K562 (cell line): ENCODE measurements around the gene ZNF587. TPM values are rescaled to one million over a fixed set of nuclear protein-coding genes. Genes with fewer than 3 reads are reported as not detected.
"Not testable (repeated sequence)": the region's sequence is repeated elsewhere in the genome, so short reads cannot be mapped to it uniquely, and the experiment has no call there.

Experiments
- CEBPG ChIP-seq, 3 experiments: fragments of 200-800 bp in 1 of 3; sonication (Bioruptor generic) in 1 of 3; sonication (generic) in 1 of 3; formaldehyde crosslinking in 1 of 3; IDR thresholded peaks in 2 of 3; conservative IDR thresholded peaks in 1 of 3; 2 replicates each; pipeline versions ENCODE4 v1.6.1 to v1.8.0; 2016 to 2022; ENCODE audit warnings: missing compliant biosample characterization in 2 of 3, missing genetic modification characterization in 2 of 3, mild to moderate bottlenecking in 1 of 3, missing genetic modification reagents in 1 of 3
- FOXK2 ChIP-seq, 2 experiments: fragments of 450-650 bp; IDR thresholded peaks in 1 of 2; conservative IDR thresholded peaks in 1 of 2; 2 replicates each; pipeline ENCODE4 v1.6.1; 2016; ENCODE audit warnings: low read depth in 2 of 2, mild to moderate bottlenecking in 1 of 2
- GABPA ChIP-seq: fragments of 200-800 bp; sonication (Bioruptor generic); conservative IDR thresholded peaks from 2 replicates; pipeline ENCODE4 v1.6.1; 2016; ENCODE audit warnings: low read depth, missing genetic modification characterization, missing compliant biosample characterization
- GABPB1 ChIP-seq: sonication (generic); formaldehyde crosslinking; IDR thresholded peaks from 2 replicates; pipeline ENCODE4 v1.8.0; 2022; ENCODE audit warnings: mild to moderate bottlenecking, missing genetic modification reagents
- NR2C2 ChIP-seq, 2 experiments: fragments of 200-800 bp in 1 of 2; sonication (Bioruptor generic) in 1 of 2; sonication (generic) in 1 of 2; formaldehyde crosslinking in 1 of 2; IDR thresholded peaks; 2 replicates each; pipeline versions ENCODE4 v1.6.1 to v1.8.0; 2016 to 2022; ENCODE audit warnings: mild to moderate bottlenecking in 1 of 2, missing compliant biosample characterization in 1 of 2, missing genetic modification characterization in 1 of 2, missing genetic modification reagents in 1 of 2
- SP1 ChIP-seq: sonication (generic); formaldehyde crosslinking; IDR thresholded peaks from 2 replicates; pipeline ENCODE4 v1.8.1; 2022; ENCODE audit warnings: mild to moderate bottlenecking, missing genetic modification reagents
- polyA plus RNA-seq, 8 experiments: library from polyadenylated mRNA; depleted of rRNA in 4 of 8; stranded (reverse) in 5 of 8; unstranded in 3 of 8; fragments of >200 nt; fragmentation: Nextera tagmentation in 2 of 8; fragmentation: Illumina TruSeq in 1 of 8; extraction: Ambion mirVana in 2 of 8; extraction: Trizol in 1 of 8; gene quantifications; 2 replicates each; pipeline versions ENCODE4 v1.2.1 to v1.2.3, GENCODE V29; 2011 to 2014; ENCODE audit warnings: inconsistent platforms in 1 of 8, missing spikeins in 1 of 8
- total RNA-seq, 7 experiments: library from RNA; depleted of rRNA in 6 of 7; stranded (reverse); fragments of >200 nt in 6 of 7; fragmentation: Illumina TruSeq in 2 of 7; extraction: Trizol in 2 of 7; gene quantifications; 2 replicates each; pipeline versions ENCODE4 v1.2.1 to v1.2.3, GENCODE V29; 2011 to 2021; ENCODE audit warnings: low replicate concordance in 1 of 7
- TF ChIP-seq, protein P1 (sequence below), 2 experiments: fragments of 450-650 bp; formaldehyde crosslinking in 1 of 2; IDR thresholded peaks; 2 replicates each; pipeline versions ENCODE4 v1.4.0 to v1.6.1; 2014 to 2020; ENCODE audit warnings: mild to moderate bottlenecking in 2 of 2, borderline replicate concordance in 1 of 2, low read depth in 1 of 2
- TF ChIP-seq, protein P2 (sequence below), 2 experiments: IDR thresholded peaks in 1 of 2; conservative IDR thresholded peaks in 1 of 2; 2 replicates each; pipeline ENCODE4 v1.6.1; 2016; ENCODE audit warnings: low read depth in 2 of 2, mild to moderate bottlenecking in 1 of 2, missing compliant biosample characterization in 1 of 2, missing genetic modification characterization in 1 of 2, moderate library complexity in 1 of 2
- TF ChIP-seq, protein P3 (sequence below): fragments of 250-450 bp; sonication (Bioruptor Pico); IDR thresholded peaks from 2 replicates; pipeline ENCODE4 v1.8.0; 2021; ENCODE audit warnings: borderline replicate concordance, mild to moderate bottlenecking, moderate library complexity; ENCODE audit not compliant: poor library complexity, severe bottlenecking

The ZNF587 gene
- total and polyA plus RNA-seq, 9 of the 15 experiments (the other 6 are each of a cell fraction or from before 2014, with no cell fraction given): 3.2 to 42.0 (median 24.9) TPM

DNA sequence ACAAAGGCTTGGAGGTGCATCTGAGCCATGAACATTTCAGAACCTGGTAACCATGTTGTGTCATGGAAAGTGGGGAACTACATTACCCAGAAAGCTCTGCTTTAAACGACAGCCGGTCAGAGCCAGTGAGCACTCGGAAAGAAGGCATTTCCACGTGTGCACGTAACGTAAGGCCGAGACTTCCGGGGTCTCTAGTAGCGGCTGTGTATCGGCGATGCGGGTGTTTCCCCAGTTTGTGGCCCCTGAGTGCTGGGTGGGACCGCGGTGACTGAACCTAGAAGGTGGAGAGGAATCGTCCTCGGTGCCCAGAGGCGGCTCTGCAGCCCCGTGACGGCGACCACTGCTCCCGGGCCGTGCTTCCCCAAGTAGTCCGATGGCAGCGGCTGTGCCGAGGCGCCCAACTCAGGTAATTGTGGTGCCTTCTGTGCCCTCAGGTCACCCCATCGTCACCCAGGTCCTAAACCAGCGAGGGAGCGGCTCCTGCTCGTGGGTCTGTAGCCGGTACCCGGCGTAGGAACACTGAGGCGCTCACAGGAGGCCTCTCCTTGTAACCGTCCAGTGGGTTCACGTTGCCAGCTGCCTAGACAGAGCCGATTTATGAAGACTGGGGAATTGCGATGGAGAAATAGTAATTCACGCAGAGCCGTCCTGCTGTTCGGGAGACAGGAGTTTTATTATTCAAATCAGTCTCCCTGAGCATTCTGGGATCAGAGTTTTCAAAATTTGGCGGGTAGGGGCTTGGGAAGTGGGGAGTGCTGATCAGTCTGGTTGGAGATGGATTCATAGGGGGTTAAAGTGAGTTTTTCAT lies at the start of gene ZNF587 (continued):
- TF ChIP-seq, protein P1, sequence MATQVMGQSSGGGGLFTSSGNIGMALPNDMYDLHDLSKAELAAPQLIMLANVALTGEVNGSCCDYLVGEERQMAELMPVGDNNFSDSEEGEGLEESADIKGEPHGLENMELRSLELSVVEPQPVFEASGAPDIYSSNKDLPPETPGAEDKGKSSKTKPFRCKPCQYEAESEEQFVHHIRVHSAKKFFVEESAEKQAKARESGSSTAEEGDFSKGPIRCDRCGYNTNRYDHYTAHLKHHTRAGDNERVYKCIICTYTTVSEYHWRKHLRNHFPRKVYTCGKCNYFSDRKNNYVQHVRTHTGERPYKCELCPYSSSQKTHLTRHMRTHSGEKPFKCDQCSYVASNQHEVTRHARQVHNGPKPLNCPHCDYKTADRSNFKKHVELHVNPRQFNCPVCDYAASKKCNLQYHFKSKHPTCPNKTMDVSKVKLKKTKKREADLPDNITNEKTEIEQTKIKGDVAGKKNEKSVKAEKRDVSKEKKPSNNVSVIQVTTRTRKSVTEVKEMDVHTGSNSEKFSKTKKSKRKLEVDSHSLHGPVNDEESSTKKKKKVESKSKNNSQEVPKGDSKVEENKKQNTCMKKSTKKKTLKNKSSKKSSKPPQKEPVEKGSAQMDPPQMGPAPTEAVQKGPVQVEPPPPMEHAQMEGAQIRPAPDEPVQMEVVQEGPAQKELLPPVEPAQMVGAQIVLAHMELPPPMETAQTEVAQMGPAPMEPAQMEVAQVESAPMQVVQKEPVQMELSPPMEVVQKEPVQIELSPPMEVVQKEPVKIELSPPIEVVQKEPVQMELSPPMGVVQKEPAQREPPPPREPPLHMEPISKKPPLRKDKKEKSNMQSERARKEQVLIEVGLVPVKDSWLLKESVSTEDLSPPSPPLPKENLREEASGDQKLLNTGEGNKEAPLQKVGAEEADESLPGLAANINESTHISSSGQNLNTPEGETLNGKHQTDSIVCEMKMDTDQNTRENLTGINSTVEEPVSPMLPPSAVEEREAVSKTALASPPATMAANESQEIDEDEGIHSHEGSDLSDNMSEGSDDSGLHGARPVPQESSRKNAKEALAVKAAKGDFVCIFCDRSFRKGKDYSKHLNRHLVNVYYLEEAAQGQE (IDR thresholded peaks at IDR 0.05; ENCODE audit: borderline replicate concordance): peak; percentile 94
- TF ChIP-seq, protein P1 (CRISPR knock-in tag; IDR thresholded peaks at IDR 0.05; ENCODE audit: low read depth): not testable (repeated sequence)
- TF ChIP-seq, protein P2, sequence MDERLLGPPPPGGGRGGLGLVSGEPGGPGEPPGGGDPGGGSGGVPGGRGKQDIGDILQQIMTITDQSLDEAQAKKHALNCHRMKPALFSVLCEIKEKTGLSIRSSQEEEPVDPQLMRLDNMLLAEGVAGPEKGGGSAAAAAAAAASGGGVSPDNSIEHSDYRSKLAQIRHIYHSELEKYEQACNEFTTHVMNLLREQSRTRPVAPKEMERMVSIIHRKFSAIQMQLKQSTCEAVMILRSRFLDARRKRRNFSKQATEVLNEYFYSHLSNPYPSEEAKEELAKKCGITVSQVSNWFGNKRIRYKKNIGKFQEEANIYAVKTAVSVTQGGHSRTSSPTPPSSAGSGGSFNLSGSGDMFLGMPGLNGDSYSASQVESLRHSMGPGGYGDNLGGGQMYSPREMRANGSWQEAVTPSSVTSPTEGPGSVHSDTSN (CRISPR knock-in tag; IDR thresholded peaks at IDR 0.05; ENCODE audit: low read depth): not testable (repeated sequence)
- TF ChIP-seq, protein P2 (tag; conservative IDR thresholded peaks at IDR 0.05; ENCODE audit: low read depth): peak; percentile 93
- TF ChIP-seq GABPB1 (peak; percentile 78), GABPA (tag) (peak; percentile 86), CEBPG (CRISPR knock-in tag; IDR thresholded peaks at IDR 0.05) (peak; percentile 29; the same call in 1 of the 2 replicates), NR2C2 (CRISPR knock-in tag; IDR thresholded peaks at IDR 0.05) (peak; percentile 67; the same call in 1 of the 2 replicates), NR2C2 (tag; IDR thresholded peaks at IDR 0.05) (peak; percentile 64), FOXK2 (conservative IDR thresholded peaks at IDR 0.05 in 1 of 2, IDR thresholded peaks at IDR 0.05 in 1 of 2; ENCODE audit: low read depth in 2 of 2) (peak; percentile 49 to 81), SP1 (CRISPR knock-in tag) (0 out of 2 replicates have a peak, but pooled peaks have one; percentile 23)
- TF ChIP-seq, protein P3, sequence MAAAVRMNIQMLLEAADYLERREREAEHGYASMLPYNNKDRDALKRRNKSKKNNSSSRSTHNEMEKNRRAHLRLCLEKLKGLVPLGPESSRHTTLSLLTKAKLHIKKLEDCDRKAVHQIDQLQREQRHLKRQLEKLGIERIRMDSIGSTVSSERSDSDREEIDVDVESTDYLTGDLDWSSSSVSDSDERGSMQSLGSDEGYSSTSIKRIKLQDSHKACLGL: peak; percentile 27
- not testable (repeated sequence) for TF ChIP-seq CEBPG (tag; conservative IDR thresholded peaks at IDR 0.05 in 1 of 2, IDR thresholded peaks at IDR 0.05 in 1 of 2)
